NCI-H1436 treated with DMSO at 0.1 percent for 48 hours (cell line): ENCODE results near the gene HMOX2.

Experiments used
- DNase-seq: peaks from one replicate; lab custom pipeline; 2025; lab: John Stamatoyannopoulos, UW

Gene HMOX2, protein sequence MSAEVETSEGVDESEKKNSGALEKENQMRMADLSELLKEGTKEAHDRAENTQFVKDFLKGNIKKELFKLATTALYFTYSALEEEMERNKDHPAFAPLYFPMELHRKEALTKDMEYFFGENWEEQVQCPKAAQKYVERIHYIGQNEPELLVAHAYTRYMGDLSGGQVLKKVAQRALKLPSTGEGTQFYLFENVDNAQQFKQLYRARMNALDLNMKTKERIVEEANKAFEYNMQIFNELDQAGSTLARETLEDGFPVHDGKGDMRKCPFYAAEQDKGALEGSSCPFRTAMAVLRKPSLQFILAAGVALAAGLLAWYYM

DNA sequence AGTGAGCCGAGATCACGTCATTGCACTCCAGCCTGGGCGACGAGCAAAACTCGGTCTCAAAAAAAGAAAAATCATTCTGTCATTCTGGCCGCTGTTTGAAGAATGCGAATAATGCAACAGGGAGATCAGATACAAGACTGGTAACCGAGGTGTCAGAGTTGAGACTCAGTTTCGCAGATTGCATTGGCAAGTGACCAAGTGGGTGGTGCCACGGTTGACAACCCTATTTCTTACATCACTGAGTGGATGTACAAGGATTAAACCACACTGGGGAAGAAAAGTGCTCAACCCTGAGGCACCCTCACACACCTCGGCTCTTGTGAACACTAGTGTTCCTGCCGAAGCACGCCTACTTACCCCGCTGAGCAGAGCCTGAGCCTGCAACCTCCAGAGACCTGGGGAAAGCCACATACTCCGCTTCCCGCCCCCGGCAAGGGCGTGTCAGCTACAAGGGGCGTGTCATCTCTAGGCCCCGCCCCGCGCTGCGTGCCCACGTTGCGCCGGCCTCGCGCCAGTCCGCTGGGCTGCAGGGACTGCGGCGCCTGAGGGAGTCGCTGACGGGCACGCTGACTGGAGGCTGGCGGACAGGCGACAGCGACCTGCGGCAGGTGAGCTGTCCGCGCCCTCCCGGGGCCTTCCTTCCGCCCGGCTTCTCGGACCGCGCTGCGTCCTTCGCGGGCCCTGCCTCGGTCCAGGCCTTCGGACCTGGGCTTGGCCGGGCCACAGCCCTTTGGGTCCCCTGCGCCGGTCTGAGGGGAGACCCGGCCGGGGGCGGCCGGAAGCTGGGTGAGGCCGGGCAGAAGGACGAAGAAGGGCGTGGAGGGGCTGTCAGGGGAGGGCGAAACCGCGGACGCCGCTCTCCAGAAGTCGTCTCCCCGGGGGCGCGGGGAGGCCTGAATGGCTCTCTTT is at the start of gene HMOX2:
HMOX2 (plus strand) TSS at position 519 of the 909 bp plus-strand sequence. CDS start 29,127 bp downstream, outside the sequence.
- peak; percentile 61 for DNase-seq

DNA sequence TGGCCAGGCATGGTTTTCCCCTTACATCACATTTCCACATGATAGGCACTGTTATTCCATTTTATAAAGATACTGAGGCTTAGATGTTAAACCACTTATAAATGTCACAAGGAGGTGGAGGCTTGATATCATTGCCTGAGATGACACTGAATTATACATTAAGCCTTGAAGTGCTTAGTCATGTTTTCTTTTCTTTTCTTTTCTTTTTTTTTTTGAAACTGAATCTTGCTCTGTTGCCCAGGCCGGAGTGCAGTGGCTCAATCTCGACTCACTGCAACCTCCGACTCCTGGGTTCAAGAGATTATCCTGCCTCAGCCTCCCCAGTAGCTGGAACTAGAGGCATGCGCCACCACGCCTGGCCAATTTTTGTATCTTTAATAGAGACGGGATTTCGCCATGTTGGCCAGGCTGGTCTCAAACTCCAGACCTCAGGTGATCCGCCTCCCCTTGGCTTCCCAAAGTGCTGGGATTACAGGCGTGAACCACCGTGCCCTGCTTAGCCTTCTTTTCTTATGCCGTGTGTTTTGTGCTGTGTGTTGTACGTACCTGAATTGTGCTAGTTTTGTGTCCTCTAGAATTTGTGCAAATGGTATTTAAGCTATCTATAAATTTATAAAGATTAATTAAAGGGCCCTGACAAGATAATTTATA is 49.4 kb upstream of the HMOX2 start:
- no peak for DNase-seq

DNA sequence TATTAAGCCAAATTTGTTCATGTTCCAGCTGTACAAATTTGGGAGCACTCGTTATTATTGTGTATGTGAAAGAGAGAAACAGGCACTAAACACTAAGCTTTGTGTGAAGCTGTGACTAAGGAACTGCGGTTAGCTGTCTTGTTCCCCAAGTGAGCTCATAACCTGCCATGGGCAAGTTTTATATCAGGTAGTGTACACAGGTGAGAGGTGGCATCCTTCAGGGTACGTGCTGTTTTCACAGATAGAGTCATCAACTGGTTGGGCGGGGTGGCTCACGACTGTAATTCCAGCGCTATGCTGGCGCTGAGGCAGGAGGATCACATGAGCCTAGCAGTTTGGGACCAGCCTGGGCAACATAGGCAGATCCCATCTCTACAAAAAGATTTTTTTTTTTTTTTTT is 47.7 kb upstream of the HMOX2 start:
- no peak for DNase-seq

DNA sequence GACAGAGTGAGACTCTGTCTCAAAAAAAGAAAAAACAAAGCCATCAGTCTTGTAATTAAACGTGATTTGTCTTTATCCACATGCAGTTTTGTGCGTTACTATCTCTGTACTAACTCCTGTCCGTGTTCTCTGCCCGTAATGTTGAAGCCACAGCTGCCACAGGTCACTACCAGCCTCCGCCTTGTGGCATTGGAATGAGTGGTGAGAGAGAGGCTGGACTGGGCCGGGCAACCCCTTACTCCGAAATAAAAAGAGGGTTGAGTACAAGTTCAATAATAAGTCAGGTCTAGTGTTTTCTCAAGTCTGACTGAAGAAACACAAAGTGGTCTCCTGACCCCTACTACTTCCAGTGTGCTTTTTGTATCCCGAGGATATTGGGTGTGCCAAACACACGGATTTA is 45.2 kb upstream of the HMOX2 start:
- DNase-seq = no peak

DNA sequence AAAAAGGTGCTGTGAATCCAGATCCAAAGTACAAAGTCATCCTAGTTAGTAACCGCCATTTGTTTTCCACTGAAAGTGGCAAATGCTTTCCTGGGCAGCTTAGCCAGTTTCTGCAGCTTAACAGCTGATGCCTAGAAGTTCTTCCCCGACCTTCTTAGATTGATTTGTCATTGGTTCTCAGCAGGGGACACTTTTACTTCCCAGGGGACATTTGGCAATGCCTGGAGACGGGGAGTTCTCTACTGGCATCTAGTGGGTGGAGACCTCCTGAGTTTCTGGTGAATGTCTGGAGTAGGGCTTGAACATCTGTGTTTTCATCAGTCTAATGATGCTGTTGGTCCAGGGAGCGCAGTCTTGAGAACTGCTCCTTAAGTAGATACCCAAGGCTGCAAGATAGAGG is 43.0 kb upstream of the HMOX2 start:
- DNase-seq = no peak

DNA sequence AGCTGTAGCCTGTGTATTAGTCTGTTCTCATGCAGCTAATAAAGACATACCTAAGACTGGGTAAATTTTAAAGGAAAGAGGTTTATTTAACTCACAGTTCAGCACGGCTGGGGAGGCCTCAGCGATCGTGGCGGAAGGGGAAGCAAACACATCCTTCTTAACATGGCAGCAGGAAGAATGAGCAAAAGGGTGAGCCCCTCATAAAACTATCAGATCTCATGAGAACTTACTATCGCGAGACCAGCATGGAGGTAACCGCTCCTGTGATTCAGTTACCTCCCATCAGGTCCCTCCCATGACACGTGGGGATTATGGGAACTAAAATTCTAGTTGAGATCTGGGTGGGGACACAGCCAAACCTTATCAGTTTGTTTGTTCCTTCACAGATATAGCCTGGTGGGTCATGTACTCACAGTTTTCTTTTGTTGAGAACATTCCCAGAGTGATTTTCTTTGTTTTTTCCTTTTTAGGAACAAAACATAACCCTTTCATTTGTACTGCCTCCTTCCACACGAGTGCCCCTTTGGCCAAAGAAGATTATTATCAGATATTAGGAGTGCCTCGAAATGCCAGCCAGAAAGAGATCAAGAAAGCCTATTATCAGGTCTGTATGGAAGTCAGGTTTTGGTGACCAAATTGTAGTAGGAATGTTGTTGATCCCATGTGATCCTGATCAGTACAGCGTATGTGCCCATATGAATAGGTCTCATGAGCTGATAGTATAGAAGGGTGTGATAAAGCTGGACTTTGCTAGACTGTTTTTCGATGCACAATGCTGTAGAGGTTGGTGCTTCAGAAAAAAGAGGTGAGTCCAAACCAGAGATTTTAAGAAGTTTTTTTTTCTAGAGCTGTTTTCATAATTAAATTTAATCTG is 42.0 kb upstream of the HMOX2 start:
- no peak for DNase-seq

DNA sequence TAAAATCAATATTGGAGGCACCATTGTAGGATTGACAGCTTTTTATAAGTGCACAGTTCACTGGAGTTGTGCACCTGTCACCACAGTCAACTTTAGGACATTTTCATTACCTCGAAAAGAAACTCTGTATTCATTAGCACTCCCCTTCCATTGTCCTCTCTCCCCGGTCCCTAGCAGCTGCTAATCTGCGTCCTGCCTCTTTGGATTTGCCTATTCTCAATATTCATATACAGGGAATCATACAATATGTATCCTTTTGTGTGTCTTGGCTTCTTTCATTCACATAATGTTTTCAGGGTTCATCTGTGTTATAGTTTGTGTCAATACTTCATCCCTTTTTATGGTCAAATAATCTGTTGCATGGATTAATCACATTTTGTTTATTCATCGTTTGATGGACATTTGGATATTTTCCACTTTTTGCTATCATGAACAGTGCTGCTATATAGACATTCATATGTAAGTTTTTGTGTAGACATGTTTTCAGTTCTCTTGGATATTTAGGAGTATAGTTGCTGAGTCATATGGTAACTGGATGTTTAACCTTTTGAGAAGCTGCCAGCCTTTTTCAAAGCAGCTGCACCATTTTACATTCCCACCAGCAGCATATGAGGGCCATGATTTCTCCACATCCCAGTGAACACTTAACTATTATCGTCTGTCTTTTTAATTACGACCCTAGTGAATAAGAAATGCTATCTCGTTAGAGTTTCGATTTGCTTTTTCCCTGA is 40.7 kb upstream of the HMOX2 start:
- no peak for DNase-seq

DNA sequence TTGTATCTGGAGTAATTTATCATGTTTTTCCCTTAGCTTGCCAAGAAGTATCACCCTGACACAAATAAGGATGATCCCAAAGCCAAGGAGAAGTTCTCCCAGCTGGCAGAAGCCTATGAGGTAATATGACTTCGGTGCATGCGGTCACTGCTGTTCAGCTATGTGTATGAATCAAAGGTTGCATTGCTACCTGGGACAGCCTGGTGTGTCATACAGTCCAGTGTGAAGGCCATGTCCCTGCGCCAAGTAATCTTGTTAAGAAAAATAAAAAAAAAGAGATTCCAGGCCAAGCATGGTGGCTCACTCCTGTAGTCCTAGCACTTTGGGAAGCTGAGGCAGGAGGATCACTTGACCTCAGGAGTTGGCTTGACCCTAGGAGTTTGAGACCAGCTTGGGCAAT is 38.8 kb upstream of the HMOX2 start:
- no peak for DNase-seq

DNA sequence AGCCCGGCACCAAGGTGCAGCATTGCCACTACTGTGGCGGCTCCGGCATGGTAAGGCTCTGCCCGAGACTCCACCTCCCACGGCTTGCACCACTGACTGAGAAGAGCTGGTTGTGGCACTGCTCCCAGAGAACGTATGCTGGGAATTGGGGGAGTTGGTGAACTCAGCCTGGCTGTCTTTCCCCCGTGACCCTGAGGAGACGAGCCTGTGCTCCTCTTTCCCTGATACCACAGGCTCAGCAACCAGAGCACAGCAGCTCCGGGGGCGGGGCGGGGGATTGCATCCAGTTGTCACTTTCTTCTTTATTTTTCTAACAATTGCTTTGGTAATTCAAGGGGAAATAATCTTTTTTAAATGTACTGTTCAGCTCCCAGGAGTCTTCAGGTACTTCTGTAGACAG is 33.8 kb upstream of the HMOX2 start:
- no peak for DNase-seq

DNA sequence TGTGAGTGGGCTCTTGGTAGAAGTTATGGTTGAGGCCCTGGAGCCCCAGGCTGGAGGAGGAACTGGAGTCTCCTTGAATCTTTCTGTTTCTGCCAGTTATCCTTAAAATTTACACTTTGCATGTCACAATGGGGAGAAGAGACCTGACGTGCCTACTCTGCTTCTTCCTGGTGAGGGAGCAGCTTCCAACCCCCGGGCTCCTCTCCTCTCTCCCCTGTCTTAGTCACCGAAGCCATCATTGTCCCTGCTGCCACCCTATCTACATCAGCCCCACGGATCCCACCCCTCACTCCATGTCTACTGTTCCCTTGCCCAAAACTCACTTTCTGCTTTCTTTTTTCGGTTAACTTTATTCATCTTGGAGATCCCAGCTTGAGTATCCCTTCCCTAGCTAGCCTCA is 32.9 kb upstream of the HMOX2 start:
- DNase-seq = no peak

DNA sequence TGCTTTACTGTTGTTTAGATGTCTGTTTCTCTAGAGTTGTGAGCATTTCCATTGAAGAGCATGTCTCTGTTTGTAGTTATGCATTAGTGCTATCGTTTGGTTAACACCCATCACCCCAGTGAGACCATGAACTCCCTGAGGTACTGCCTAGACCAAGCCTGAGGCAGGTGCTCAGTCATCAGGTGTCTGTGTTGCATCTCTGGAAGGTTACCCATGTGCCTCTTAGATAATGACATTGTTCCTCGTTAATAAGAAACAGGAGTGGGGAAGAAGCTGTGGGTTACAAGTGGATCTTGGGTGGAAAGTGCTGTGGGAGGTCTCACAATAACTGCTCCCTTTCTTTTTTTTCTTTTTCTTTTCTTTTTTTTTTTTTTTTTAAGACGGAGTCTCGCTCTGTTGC is 32.2 kb upstream of the HMOX2 start:
- no peak for DNase-seq

DNA sequence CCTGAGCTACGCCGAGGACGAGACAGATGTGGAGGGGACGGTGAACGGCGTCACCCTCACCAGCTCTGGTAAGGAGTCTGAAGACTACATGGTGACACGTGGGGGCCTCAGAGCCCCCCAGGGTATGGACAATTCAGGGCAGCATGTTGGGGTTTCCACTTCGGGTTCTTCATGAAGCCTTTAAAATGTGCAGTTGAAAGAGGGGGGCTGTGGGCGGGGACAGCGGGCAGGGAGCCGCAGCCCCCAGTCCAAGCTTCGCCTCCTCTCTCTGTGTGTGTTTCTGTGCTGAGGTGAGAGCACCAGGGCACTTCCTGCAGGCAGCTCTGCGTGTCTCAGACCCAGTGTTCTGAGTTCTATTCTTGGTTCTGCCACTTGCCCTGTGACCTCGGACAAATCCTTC is 25.8 kb upstream of the HMOX2 start:
- DNase-seq = no peak

DNA sequence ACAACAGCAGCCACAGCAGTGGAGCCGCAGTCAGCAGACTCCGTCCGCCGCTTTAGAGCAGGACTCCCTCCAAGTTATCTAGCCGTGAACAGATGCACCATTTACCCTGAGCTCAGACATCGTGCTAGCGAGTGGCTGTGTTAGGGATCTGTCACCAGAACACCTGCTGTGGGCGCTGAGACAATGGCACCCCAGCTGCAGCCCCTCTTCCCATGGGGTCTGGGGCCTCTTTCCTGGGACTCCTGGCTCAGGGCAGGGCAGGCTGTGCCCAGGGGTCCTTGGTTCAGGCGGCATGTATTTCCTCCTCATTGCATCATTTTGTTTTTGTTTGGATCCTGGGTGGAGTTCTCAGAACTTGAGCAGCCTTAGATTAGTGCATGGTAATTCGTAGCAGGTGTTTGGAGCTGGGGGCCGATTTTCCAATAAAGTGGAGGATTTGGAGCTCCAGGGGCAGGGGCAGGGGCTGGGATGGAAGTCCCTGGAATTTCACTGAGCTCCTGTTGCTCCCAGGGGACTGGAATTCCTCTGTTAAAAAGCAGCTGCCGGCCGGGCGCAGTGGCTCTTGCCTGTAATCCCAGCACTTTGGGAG is 25.2 kb upstream of the HMOX2 start:
- no peak for DNase-seq

DNA sequence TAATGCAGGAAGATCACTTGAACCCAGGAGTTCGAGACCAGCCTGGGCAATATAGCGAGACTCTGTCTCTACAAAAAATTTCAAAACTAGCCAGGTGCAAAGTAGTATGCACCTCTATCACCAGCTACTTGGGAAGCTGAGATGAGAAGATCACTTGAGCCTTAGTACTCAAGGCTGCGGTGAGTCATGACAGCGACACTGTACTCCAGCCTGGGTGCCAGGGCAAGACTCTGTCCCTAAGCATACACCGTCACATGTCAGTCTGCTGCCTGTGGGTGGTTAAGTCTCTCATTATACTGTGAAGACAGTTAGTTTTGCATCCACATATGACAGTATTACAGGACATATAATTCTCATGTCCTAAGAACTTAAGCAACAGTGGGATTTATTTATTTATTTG is 23.5 kb upstream of the HMOX2 start:
- no peak for DNase-seq

DNA sequence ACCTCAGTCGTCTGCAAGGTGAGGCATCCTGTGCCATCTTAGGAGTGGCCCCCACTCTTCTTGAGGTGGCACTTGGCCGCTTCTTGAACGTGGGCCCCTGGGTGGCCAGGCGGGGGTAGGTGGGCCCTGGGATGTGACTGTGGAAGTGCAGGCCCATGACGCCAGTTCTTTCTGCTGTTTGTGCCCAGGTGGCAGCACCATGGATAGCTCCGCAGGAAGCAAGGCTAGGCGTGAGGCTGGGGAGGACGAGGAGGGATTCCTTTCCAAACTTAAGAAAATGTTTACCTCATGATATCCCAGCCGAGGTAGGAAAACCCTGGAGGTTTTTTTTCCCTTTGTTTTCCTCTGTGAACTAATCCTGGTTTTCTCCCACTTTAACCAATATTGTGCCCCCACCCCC is 21.6 kb upstream of the HMOX2 start:
- DNase-seq = no peak

DNA sequence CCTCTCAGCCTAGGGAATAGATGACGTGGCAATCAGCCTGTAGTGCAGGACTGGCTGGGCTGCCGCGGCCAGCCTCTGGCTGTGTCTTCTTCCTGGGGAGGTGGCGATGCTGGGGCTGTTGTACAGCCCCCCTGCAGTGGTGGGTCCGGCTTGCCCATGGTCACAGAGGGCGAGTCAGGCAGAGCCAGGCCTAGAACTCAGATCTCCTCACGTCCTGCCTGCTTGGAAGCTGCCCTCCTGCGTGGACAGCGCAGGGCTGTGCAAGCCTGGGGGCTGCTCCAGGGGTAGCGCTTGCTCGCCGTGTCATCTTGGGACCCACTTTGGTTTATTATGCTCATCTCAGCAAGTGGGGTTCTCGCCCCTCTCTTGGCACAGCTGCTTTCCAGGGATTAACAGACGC is 21.1 kb upstream of the HMOX2 start:
- DNase-seq = no peak

DNA sequence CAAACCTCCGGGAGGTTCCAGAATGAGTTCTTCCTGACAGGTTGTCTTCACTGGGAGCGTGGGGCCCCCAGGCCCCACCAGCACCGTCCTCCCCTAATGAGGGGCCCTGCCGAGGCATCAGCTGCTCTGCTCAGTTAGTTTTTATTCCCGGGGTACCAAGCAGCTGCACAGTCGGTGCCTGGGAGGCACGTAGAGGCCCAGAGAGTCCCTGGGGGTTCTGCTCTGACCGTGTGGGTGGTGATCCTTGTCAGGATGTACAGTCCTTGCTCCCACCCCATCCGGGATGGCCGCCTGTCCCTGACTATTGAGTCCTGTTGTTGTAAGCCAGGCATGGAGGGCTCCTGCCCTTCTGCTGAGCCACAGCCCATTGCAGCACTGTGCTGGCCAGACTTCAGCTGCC is 20.2 kb upstream of the HMOX2 start:
- DNase-seq = no peak

DNA sequence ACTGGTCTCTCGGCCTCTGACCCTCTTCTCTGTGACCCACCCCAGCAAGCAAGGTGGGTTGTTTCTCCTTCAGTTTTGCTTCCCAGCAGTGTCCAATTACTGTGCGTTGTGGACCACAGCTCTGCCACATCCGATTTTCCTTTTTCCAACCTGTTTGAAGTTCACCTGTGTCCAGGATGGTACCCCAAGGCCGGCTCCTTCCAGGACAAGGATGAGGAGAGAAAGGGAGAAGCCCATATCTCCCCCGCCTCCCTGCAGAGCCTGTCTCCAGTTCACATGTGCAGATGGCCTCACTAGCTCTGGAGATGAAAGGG is 15.3 kb upstream of the HMOX2 start:
- no peak for DNase-seq

DNA sequence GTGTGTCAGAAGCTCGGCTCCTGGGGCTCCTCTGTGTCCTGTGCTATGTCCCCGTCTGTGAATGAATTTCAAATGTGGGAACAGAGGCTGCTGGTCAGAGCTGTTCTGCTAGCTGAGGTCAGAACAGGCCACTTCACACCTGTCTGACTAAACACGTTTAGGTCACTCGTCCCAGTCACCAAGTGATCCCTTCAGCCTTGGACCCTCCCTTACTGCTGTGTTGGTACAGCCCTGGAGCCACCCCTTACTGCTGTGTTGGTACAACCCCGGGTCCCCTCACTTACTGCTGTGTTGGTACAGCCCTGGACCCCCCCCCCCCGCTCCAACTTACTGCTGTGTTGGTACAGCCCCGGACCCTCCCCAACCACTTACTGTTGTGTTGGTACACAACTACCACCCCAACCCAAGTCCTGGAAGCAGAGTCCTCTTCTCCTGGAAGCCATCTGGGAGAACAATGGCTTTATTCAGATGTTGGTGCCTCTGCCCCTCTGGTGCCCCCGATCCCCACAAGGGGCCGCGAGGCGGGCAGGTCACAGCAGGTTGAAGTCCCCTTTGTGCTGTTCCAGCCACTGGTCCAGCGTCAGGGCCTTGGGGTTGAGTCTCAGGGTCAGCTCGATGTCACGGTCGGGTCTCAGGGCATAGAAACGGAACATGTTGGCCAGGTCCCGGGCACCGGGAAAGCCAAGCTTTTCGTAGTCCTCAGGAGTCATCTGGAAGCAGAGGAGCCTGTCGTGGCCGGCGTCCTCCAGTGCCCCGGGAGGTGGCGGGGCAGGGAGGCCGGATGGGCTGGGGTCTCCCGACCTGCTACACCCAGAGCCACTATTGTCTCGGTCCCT is 14.7 kb upstream of the HMOX2 start:
- DNase-seq = no peak

DNA sequence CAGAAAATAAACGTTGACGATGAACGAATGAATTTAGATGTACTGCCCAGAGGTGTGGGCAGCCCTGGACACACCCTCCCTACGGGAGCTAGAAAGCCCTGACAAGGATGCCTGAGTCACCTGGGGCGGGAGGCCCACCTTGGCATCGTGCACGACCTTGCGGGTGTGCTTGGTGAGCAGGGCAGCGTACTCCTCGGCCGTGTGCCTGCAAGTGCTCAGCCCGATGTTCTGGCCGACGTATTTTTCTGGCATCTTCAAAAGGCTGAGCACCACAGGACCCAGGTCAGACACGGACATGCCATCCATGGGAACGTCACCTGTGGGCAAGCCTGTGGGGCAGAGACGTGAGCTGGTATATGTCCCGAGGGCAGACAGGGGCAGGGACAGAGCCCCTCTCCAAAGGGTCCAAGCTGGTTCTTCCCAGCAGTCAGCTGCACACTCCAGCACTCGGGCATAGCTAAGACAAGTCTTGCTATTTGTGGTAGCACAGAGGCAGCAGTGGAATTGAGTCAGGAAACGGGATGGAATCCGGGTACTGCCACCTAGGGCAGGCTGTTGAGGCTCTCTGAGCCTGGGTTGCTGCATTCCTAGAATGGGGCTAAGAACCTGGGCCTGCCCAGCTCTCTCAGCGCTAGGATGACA is 12.6 kb upstream of the HMOX2 start:
- DNase-seq = no peak
